ENCODE measurements around the gene CRCP. TPM values are rescaled to one million over a fixed set of nuclear protein-coding genes. Genes with fewer than 3 reads are reported as not detected.
"Not testable (repeated sequence)": the region's sequence is repeated elsewhere in the genome, so short reads cannot be mapped to it uniquely, and the experiment has no call there.

CRCP gene
- total RNA-seq, 4 donors from 2014 or later = 20.6 to 48.6 (median 44.1) TPM

- Histone ChIP-seq H3K27me3 (no peaks in the 10 kb centered on the region), H3K4me3 (no peak overlapping the region), H3K36me3 (no peaks in the 10 kb centered on the region), H3K4me1 (peaks cover 0 to 7% (median 6%) of the 10 kb centered on the region in 4 donors), H3K9me3 (no peaks in the 10 kb centered on the region), H3K27ac (no peak overlapping the region)
- DNase-seq = no peak
- 96% methylated on average over 4 of the region's 4 CpGs; no CpG with 5 or more reads in 1 of the 2 donors for WGBS, 2 donors (ENCODE audit: low coverage in 1 of 2)
- intact Hi-C loops (cut with DNase I; ENCODE audit: low total_unique reads) (no loop called here), in situ Hi-C loops (cut with MboI; ENCODE audit: low pct_ligation_motif_present in 1 of 4, low pct_unique_long_range_greater_than_20kb in 1 of 4, low sequenced_read_pairs in 3 of 4) (no loop called here)
- TF ChIP-seq EP300 (IDR thresholded peaks at IDR 0.05; ENCODE audit: low read depth) = no peak
- TF ChIP-seq POLR2A (IDR thresholded peaks at IDR 0.05) = no peak
- TF ChIP-seq CTCF (IDR thresholded peaks at IDR 0.05) = no peak
- no peak for TF ChIP-seq POLR2AphosphoS5 (IDR thresholded peaks at IDR 0.05)
These were observed 19.6 kb upstream of the CRCP start for GRCh38 chr7:66095010-66095409.

- peak; percentile 22 for DNase-seq
- H3K27ac ChIP-seq = peak overlapping the region; percentile 89 to 93 (median 90)
- in situ Hi-C loops (cut with MboI; ENCODE audit: low pct_ligation_motif_present in 1 of 4, low pct_unique_long_range_greater_than_20kb in 1 of 4, low sequenced_read_pairs in 3 of 4) = no loop called here
These were observed 15.5 kb upstream of the CRCP start for GRCh38 chr7:66099232-66099550.

GRCh38 chr7:66099551-66100407 lies 14.9 kb upstream of the CRCP start:
- Histone ChIP-seq H3K36me3 (no peaks in the 10 kb centered on the region), H3K4me1 (peaks cover 0 to 16% (median 10%) of the 10 kb centered on the region in 4 donors), H3K4me3 (peak overlapping the region in 3 of 4 donors; percentile 17 to 51 (median 32)), H3K27ac (peak overlapping the region; percentile 89 to 93 (median 90)), H3K27me3 (no peaks in the 10 kb centered on the region), H3K9me3 (no peaks in the 10 kb centered on the region)
- peak; percentile 87 for DNase-seq
- in situ Hi-C loops (cut with MboI; ENCODE audit: low pct_ligation_motif_present in 1 of 4, low pct_unique_long_range_greater_than_20kb in 1 of 4, low sequenced_read_pairs in 3 of 4) (no loop called here), intact Hi-C loops (cut with DNase I; ENCODE audit: low total_unique reads) (no loop called here)
- TF ChIP-seq POLR2AphosphoS5 (IDR thresholded peaks at IDR 0.05) = peak in 2 of 3 donors; percentile 39 to 62
- no peak for TF ChIP-seq EP300 (IDR thresholded peaks at IDR 0.05; ENCODE audit: low read depth)
- no peak for TF ChIP-seq CTCF (IDR thresholded peaks at IDR 0.05)
- peak; percentile 86 for TF ChIP-seq POLR2A (IDR thresholded peaks at IDR 0.05)
- WGBS, 2 donors (ENCODE audit: low coverage in 1 of 2) = 4 to 7% methylated on average over 14 to 15 of the region's 15 CpGs

More at GRCh38 chr7:66099232-66099550, 15.5 kb upstream of the CRCP start:
- no peaks in the 10 kb centered on the region for H3K9me3 ChIP-seq
- H3K4me3 ChIP-seq = peak overlapping the region in 1 of 4 donors; percentile 51
- WGBS, 2 donors (ENCODE audit: low coverage in 1 of 2) = no CpG with 5 or more reads among the region's 2 CpGs
- no peaks in the 10 kb centered on the region for H3K27me3 ChIP-seq
- H3K4me1 ChIP-seq = peaks cover 0 to 16% (median 10%) of the 10 kb centered on the region in 4 donors
- intact Hi-C loops (cut with DNase I; ENCODE audit: low total_unique reads) = no loop called here
- no peaks in the 10 kb centered on the region for H3K36me3 ChIP-seq
- no peak for TF ChIP-seq CTCF (IDR thresholded peaks at IDR 0.05)
- no peak for TF ChIP-seq POLR2A (IDR thresholded peaks at IDR 0.05)
- no peak for TF ChIP-seq POLR2AphosphoS5 (IDR thresholded peaks at IDR 0.05)
- no peak for TF ChIP-seq EP300 (IDR thresholded peaks at IDR 0.05; ENCODE audit: low read depth)

GRCh38 chr7:66100408-66101050 lies 14.1 kb upstream of the CRCP start:
- Histone ChIP-seq H3K4me1 (peaks cover 0 to 16% (median 10%) of the 10 kb centered on the region in 4 donors), H3K27me3 (no peaks in the 10 kb centered on the region), H3K27ac (peak overlapping the region; percentile 89 to 93 (median 90)), H3K4me3 (peak overlapping the region in 3 of 4 donors; percentile 17 to 51 (median 32)), H3K9me3 (no peaks in the 10 kb centered on the region), H3K36me3 (no peaks in the 10 kb centered on the region)
- WGBS, 2 donors (ENCODE audit: low coverage in 1 of 2) = 56 to 62% methylated on average over 9 to 12 of the region's 12 CpGs
- intact Hi-C loops (cut with DNase I; ENCODE audit: low total_unique reads) (no loop called here), in situ Hi-C loops (cut with MboI; ENCODE audit: low pct_ligation_motif_present in 1 of 4, low pct_unique_long_range_greater_than_20kb in 1 of 4, low sequenced_read_pairs in 3 of 4) (no loop called here)
- TF ChIP-seq POLR2AphosphoS5 (IDR thresholded peaks at IDR 0.05) (no peak), EP300 (IDR thresholded peaks at IDR 0.05; ENCODE audit: low read depth) (no peak), POLR2A (IDR thresholded peaks at IDR 0.05) (no peak), CTCF (IDR thresholded peaks at IDR 0.05) (no peak)
- no peak for DNase-seq

- H3K4me3 ChIP-seq; H3K36me3 ChIP-seq; H3K9me3 ChIP-seq; H3K27me3 ChIP-seq; intact Hi-C loops (cut with DNase I; ENCODE audit: low total_unique reads); H3K27ac ChIP-seq; DNase-seq; in situ Hi-C loops (cut with MboI; ENCODE audit: low pct_ligation_motif_present in 1 of 4, low pct_unique_long_range_greater_than_20kb in 1 of 4, low sequenced_read_pairs in 3 of 4): not testable (repeated sequence)
- H3K4me1 ChIP-seq = peaks cover 0 to 16% (median 10%) of the 10 kb centered on the region in 4 donors
- WGBS, 2 donors (ENCODE audit: low coverage in 1 of 2) = 95 to 96% methylated on average over 4 to 6 of the region's 6 CpGs
These were observed 12.5 kb upstream of the CRCP start for GRCh38 chr7:66102168-66102567.

GRCh38 chr7:66103994-66104393 lies 10.7 kb upstream of the CRCP start:
- H3K27ac ChIP-seq; in situ Hi-C loops (cut with MboI; ENCODE audit: low pct_ligation_motif_present in 1 of 4, low pct_unique_long_range_greater_than_20kb in 1 of 4, low sequenced_read_pairs in 3 of 4); intact Hi-C loops (cut with DNase I; ENCODE audit: low total_unique reads); DNase-seq; H3K27me3 ChIP-seq; H3K9me3 ChIP-seq; H3K36me3 ChIP-seq; H3K4me3 ChIP-seq: not testable (repeated sequence)
- 89 to 94% methylated on average over 1 to 3 of the region's 3 CpGs for WGBS, 2 donors (ENCODE audit: low coverage in 1 of 2)
- H3K4me1 ChIP-seq = peaks cover 0 to 16% (median 10%) of the 10 kb centered on the region in 4 donors

Data from transverse colon (tissue), 4 donors.